ENCODE measurements around the gene ALOXE3.

DNA sequence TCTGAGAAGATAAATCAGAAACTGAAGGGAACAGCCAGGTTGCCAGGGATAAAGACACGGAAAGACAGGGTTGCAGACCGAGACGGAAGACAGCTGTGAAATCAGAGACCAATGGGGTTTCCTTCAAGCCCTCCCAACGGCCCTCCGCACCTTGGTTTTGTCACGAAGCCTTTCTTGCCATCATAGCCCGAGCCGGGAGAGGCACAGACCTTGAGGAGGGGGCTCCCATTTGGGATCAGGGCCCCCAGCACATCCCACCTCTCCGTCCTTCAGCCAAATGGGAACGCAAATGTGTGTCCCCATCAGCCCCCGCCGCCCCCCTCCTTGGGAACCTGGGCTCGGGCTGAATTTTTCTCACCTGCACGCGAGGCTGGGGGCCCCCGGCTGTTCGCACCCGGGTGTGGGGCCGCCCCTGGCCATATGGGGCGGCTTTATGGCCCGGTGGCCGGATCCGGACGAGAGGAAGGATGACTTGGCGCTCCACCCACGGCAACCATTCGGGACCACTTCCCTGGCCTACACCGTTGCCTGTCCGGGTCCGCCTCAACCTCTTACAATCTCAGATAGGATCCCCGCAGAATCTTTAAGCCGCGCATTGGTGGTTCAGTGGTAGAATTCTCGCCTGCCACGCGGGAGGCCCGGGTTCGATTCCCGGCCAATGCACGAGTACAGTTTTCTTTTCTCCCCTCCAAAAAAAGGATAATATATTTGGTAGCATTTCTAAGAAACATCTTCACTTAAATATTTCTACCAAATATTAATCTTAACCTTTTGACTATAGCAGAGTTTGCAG is 7.0 kb upstream of the ALOXE3 start:
- no peak for TF ChIP-seq POLR2A (IDR thresholded peaks at IDR 0.05; ENCODE audit: control extremely low read depth in 1 of 2, low read depth in 2 of 2, low read length in 2 of 2)
- TF ChIP-seq SIN3A (conservative IDR thresholded peaks at IDR 0.05 in 1 of 2, IDR thresholded peaks at IDR 0.05 in 1 of 2; ENCODE audit: low read depth in 1 of 2, low read length in 2 of 2): peak in 1 of 2 experiments; percentile 49; a peak in 1 of 4 replicates
- TF ChIP-seq, protein P1, sequence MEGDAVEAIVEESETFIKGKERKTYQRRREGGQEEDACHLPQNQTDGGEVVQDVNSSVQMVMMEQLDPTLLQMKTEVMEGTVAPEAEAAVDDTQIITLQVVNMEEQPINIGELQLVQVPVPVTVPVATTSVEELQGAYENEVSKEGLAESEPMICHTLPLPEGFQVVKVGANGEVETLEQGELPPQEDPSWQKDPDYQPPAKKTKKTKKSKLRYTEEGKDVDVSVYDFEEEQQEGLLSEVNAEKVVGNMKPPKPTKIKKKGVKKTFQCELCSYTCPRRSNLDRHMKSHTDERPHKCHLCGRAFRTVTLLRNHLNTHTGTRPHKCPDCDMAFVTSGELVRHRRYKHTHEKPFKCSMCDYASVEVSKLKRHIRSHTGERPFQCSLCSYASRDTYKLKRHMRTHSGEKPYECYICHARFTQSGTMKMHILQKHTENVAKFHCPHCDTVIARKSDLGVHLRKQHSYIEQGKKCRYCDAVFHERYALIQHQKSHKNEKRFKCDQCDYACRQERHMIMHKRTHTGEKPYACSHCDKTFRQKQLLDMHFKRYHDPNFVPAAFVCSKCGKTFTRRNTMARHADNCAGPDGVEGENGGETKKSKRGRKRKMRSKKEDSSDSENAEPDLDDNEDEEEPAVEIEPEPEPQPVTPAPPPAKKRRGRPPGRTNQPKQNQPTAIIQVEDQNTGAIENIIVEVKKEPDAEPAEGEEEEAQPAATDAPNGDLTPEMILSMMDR (IDR thresholded peaks at IDR 0.05; ENCODE audit: control extremely low read depth in 1 of 3, insufficient read depth in 1 of 3, low read depth in 1 of 3, low read length in 3 of 3): no peak
- TF ChIP-seq GABPA (IDR thresholded peaks at IDR 0.05; ENCODE audit: borderline replicate concordance, insufficient read depth, low read length): no peak
- no peak for TF ChIP-seq RAD21 (IDR thresholded peaks at IDR 0.05 in 1 of 2, conservative IDR thresholded peaks at IDR 0.05 in 1 of 2; ENCODE audit: low read depth in 2 of 2, low read length in 2 of 2)
- peak; percentile 37; the same call in 1 of the 2 replicates for TF ChIP-seq SP1 (IDR thresholded peaks at IDR 0.05; ENCODE audit: low read depth, low read length)
- no peak for TF ChIP-seq TAF1 (IDR thresholded peaks at IDR 0.05; ENCODE audit: low read depth, low read length)
- TF ChIP-seq, protein P2, sequence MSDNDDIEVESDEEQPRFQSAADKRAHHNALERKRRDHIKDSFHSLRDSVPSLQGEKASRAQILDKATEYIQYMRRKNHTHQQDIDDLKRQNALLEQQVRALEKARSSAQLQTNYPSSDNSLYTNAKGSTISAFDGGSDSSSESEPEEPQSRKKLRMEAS (IDR thresholded peaks at IDR 0.05): no peak
- TF ChIP-seq JUND (IDR thresholded peaks at IDR 0.05; ENCODE audit: low read length): no peak
- TF ChIP-seq POLR2AphosphoS5 (IDR thresholded peaks at IDR 0.05; ENCODE audit: low read depth, low read length): no peak
- TF ChIP-seq SRF (IDR thresholded peaks at IDR 0.05; ENCODE audit: low read depth, low read length): no peak
- TF ChIP-seq BCL11A (IDR thresholded peaks at IDR 0.05; ENCODE audit: low read depth in 2 of 2, low read length in 2 of 2): no peak
- peak; percentile 48 for TF ChIP-seq TEAD4 (IDR thresholded peaks at IDR 0.05; ENCODE audit: low read depth, low read length)

Measured in H1 (cell line).